GM23338 (cell line): ENCODE results near the gene KAZALD1. TPM values are rescaled to one million over a fixed set of nuclear protein-coding genes. Genes with fewer than 3 reads are reported as not detected.
A peak's percentile ranks its signal among the peaks of the same experiment; 100 is the strongest.

Source experiments
- ATAC-seq: fragments of 200-7000 bp; cut with Tn5 transposase; 3 replicates; pipeline ENCODE4 v1.9.1; 2020
- DNase-seq: peaks from one replicate; pipeline ENCODE4 v3.0.0-alpha.2; 2015; ENCODE audit warnings: low spot score
- H2AFZ ChIP-seq: fragments of 200-600 bp; sonication (generic); 2 replicates; pipeline ENCODE4 v1.8.0; 2016; ENCODE audit warnings: antibody characterized with exemption, mild to moderate bottlenecking, moderate library complexity
- H3F3A ChIP-seq: fragments of 200-600 bp; sonication (generic); replicated peaks from 2 replicates; pipeline ENCODE4 v1.8.0; 2017; ENCODE audit warnings: antibody characterized with exemption, mixed run types, low read depth
- H3K27ac ChIP-seq: fragments of 200-600 bp; sonication (generic); 2 replicates; pipeline ENCODE4 v1.6.1; 2016; ENCODE audit warnings: low read depth
- H3K27me3 ChIP-seq: fragments of 200-600 bp; sonication (generic); 2 replicates; pipeline ENCODE4 v1.8.0; 2016; ENCODE audit warnings: mild to moderate bottlenecking, mixed run types, moderate library complexity; ENCODE audit not compliant: insufficient read depth
- H3K36me3 ChIP-seq: fragments of 200-600 bp; sonication (generic); 2 replicates; pipeline ENCODE4 v1.8.0; 2016; ENCODE audit warnings: mild to moderate bottlenecking; ENCODE audit not compliant: insufficient read depth
- H3K4me1 ChIP-seq: fragments of 200-600 bp; sonication (generic); 2 replicates; pipeline ENCODE4 v1.8.0; 2016; ENCODE audit warnings: mild to moderate bottlenecking, moderate library complexity; ENCODE audit not compliant: insufficient read depth
- H3K4me2 ChIP-seq: fragments of 200-600 bp; sonication (generic); 2 replicates; pipeline ENCODE4 v1.7.1; 2017; ENCODE audit warnings: mixed run types
- H3K4me3 ChIP-seq: fragments of 200-600 bp; sonication (generic); 2 replicates; pipeline ENCODE4 v1.6.1; 2016; ENCODE audit warnings: mixed run types
- H3K79me2 ChIP-seq: fragments of 200-600 bp; sonication (generic); replicated peaks from 2 replicates; pipeline ENCODE4 v1.8.0; 2017; ENCODE audit warnings: mild to moderate bottlenecking; ENCODE audit not compliant: insufficient read depth
- H3K9me2 ChIP-seq: fragments of 200-600 bp; sonication (generic); 2 replicates; pipeline ENCODE4 v1.8.0; 2017; ENCODE audit not compliant: insufficient read depth
- H4K20me1 ChIP-seq: fragments of 200-600 bp; sonication (generic); replicated peaks from 2 replicates; pipeline ENCODE4 v1.8.0; 2017; ENCODE audit warnings: mild to moderate bottlenecking; ENCODE audit not compliant: insufficient read depth
- H3K27ac Mint-ChIP-seq: 2 replicates; pipeline ENCODE4 v1.8.0; 2020; ENCODE audit warnings: inconsistent platforms, mild to moderate bottlenecking, moderate library complexity, mixed read lengths
- H3K27me3 Mint-ChIP-seq: 3 replicates; pipeline ENCODE4 v1.8.0; 2022; ENCODE audit warnings: low read depth, mild to moderate bottlenecking, moderate library complexity, mixed read lengths, inconsistent platforms; ENCODE audit not compliant: insufficient read depth, poor library complexity
- H3K36me3 Mint-ChIP-seq: 3 replicates; pipeline ENCODE4 v1.8.0; 2021; ENCODE audit warnings: low read depth, mild to moderate bottlenecking, inconsistent platforms, moderate library complexity, mixed read lengths
- H3K4me1 Mint-ChIP-seq: 3 replicates; pipeline ENCODE4 v1.8.0; 2020; ENCODE audit warnings: mild to moderate bottlenecking, inconsistent platforms, mixed read lengths
- H3K4me3 Mint-ChIP-seq: 3 replicates; pipeline ENCODE4 v1.8.0; 2021; ENCODE audit warnings: moderate library complexity, mild to moderate bottlenecking, inconsistent platforms, mixed read lengths
- H3K9me3 Mint-ChIP-seq: 3 replicates; pipeline ENCODE4 v1.8.0; 2020; ENCODE audit warnings: moderate library complexity, mild to moderate bottlenecking, inconsistent platforms, mixed read lengths
- NANOG ChIP-seq: IDR thresholded peaks from 2 replicates; pipeline ENCODE4 v1.6.1; 2016; ENCODE audit warnings: antibody characterized with exemption, borderline replicate concordance
- POLR2AphosphoS5 ChIP-seq: IDR thresholded peaks from 2 replicates; pipeline ENCODE4 v1.6.1; 2016; ENCODE audit warnings: antibody characterized with exemption, low read depth
- STAT1 ChIP-seq: IDR thresholded peaks from one replicate; pipeline ENCODE4 v1.6.1; 2016; ENCODE audit warnings: antibody characterized with exemption; ENCODE audit not compliant: unreplicated experiment
- ZNF331 ChIP-seq: fragments of 250-450 bp; sonication (Bioruptor Pico); IDR thresholded peaks from 2 replicates; pipeline ENCODE4 v1.5.0; 2020; ENCODE audit warnings: low read depth, mild to moderate bottlenecking, moderate library complexity
- polyA plus RNA-seq: library from polyadenylated mRNA; unstranded; fragments of >200 nt; fragmentation: Nextera tagmentation; extraction: Ambion mirVana; gene quantifications from 2 replicates; pipeline ENCODE4 v1.2.1, GENCODE V29; 2016
- total RNA-seq: library from RNA; depleted of rRNA; stranded (reverse); fragments of >200 nt; shearing (Covaris generic); gene quantifications from 2 replicates; pipeline ENCODE4 v1.2.3, GENCODE V29; 2014
- TF ChIP-seq, protein P1 (sequence below): IDR thresholded peaks from one replicate; pipeline ENCODE4 v1.6.1; 2018; ENCODE audit warnings: antibody characterized with exemption; ENCODE audit not compliant: unreplicated experiment
- TF ChIP-seq, protein P2 (sequence below): fragments of 250-450 bp; sonication (Bioruptor Pico); IDR thresholded peaks from 2 replicates; pipeline ENCODE4 v1.5.0; 2020; ENCODE audit warnings: mild to moderate bottlenecking, moderate library complexity

The KAZALD1 gene
- total and polyA plus RNA-seq, 2 experiments from 2014 or later, result 0.27 to 1.3 TPM

- peak; percentile 95 for DNase-seq
- Histone ChIP-seq H4K20me1 (peaks cover 24% of the 10 kb centered on the region), H3K4me3 (peak overlapping the region; percentile 87), H3K9me2 (no peaks in the 10 kb centered on the region), H2AFZ (peak overlapping the region; percentile 99), H3K4me2 (peak overlapping the region; percentile 93), H3K79me2 (peaks cover 17% of the 10 kb centered on the region; the same call in 1 of the 2 replicates), H3F3A (peaks cover 21% of the 10 kb centered on the region; the same call in 1 of the 2 replicates), H3K4me1 (peaks cover 35% of the 10 kb centered on the region), H3K27me3 (peaks cover 54% of the 10 kb centered on the region), H3K27ac (peak overlapping the region; percentile 88), H3K36me3 (no peaks in the 10 kb centered on the region)
- no peak for TF ChIP-seq NANOG
- TF ChIP-seq ZNF331 (CRISPR knock-in tag), result no peak
- no peak for TF ChIP-seq STAT1
- TF ChIP-seq, protein P1, sequence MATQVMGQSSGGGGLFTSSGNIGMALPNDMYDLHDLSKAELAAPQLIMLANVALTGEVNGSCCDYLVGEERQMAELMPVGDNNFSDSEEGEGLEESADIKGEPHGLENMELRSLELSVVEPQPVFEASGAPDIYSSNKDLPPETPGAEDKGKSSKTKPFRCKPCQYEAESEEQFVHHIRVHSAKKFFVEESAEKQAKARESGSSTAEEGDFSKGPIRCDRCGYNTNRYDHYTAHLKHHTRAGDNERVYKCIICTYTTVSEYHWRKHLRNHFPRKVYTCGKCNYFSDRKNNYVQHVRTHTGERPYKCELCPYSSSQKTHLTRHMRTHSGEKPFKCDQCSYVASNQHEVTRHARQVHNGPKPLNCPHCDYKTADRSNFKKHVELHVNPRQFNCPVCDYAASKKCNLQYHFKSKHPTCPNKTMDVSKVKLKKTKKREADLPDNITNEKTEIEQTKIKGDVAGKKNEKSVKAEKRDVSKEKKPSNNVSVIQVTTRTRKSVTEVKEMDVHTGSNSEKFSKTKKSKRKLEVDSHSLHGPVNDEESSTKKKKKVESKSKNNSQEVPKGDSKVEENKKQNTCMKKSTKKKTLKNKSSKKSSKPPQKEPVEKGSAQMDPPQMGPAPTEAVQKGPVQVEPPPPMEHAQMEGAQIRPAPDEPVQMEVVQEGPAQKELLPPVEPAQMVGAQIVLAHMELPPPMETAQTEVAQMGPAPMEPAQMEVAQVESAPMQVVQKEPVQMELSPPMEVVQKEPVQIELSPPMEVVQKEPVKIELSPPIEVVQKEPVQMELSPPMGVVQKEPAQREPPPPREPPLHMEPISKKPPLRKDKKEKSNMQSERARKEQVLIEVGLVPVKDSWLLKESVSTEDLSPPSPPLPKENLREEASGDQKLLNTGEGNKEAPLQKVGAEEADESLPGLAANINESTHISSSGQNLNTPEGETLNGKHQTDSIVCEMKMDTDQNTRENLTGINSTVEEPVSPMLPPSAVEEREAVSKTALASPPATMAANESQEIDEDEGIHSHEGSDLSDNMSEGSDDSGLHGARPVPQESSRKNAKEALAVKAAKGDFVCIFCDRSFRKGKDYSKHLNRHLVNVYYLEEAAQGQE, result no peak
- TF ChIP-seq, protein P2, sequence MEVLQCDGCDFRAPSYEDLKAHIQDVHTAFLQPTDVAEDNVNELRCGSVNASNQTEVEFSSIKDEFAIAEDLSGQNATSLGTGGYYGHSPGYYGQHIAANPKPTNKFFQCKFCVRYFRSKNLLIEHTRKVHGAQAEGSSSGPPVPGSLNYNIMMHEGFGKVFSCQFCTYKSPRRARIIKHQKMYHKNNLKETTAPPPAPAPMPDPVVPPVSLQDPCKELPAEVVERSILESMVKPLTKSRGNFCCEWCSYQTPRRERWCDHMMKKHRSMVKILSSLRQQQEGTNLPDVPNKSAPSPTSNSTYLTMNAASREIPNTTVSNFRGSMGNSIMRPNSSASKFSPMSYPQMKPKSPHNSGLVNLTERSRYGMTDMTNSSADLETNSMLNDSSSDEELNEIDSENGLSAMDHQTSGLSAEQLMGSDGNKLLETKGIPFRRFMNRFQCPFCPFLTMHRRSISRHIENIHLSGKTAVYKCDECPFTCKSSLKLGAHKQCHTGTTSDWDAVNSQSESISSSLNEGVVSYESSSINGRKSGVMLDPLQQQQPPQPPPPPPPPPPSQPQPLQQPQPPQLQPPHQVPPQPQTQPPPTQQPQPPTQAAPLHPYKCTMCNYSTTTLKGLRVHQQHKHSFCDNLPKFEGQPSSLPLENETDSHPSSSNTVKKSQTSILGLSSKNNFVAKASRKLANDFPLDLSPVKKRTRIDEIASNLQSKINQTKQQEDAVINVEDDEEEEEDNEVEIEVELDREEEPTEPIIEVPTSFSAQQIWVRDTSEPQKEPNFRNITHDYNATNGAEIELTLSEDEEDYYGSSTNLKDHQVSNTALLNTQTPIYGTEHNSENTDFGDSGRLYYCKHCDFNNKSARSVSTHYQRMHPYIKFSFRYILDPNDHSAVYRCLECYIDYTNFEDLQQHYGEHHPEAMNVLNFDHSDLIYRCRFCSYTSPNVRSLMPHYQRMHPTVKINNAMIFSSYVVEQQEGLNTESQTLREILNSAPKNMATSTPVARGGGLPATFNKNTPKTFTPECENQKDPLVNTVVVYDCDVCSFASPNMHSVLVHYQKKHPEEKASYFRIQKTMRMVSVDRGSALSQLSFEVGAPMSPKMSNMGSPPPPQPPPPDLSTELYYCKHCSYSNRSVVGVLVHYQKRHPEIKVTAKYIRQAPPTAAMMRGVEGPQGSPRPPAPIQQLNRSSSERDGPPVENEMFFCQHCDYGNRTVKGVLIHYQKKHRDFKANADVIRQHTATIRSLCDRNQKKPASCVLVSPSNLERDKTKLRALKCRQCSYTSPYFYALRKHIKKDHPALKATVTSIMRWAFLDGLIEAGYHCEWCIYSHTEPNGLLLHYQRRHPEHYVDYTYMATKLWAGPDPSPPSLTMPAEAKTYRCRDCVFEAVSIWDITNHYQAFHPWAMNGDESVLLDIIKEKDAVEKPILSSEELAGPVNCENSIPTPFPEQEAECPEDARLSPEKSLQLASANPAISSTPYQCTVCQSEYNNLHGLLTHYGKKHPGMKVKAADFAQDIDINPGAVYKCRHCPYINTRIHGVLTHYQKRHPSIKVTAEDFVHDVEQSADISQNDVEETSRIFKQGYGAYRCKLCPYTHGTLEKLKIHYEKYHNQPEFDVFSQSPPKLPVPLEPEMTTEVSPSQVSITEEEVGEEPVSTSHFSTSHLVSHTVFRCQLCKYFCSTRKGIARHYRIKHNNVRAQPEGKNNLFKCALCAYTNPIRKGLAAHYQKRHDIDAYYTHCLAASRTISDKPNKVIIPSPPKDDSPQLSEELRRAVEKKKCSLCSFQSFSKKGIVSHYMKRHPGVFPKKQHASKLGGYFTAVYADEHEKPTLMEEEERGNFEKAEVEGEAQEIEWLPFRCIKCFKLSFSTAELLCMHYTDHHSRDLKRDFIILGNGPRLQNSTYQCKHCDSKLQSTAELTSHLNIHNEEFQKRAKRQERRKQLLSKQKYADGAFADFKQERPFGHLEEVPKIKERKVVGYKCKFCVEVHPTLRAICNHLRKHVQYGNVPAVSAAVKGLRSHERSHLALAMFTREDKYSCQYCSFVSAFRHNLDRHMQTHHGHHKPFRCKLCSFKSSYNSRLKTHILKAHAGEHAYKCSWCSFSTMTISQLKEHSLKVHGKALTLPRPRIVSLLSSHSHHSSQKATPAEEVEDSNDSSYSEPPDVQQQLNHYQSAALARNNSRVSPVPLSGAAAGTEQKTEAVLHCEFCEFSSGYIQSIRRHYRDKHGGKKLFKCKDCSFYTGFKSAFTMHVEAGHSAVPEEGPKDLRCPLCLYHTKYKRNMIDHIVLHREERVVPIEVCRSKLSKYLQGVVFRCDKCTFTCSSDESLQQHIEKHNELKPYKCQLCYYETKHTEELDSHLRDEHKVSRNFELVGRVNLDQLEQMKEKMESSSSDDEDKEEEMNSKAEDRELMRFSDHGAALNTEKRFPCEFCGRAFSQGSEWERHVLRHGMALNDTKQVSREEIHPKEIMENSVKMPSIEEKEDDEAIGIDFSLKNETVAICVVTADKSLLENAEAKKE, result no peak
- peak; percentile 42 for TF ChIP-seq POLR2AphosphoS5
- no peaks in the 10 kb centered on the region for H3K36me3 Mint-ChIP-seq
- peaks cover 37% of the 10 kb centered on the region for H3K4me1 Mint-ChIP-seq
- H3K9me3 Mint-ChIP-seq, result 0 out of 3 replicates have a peak, but pooled peaks cover 2% of the 10 kb centered on the region
- peak overlapping the region; percentile 99 for H3K27ac Mint-ChIP-seq
- peak overlapping the region; percentile 86 for H3K4me3 Mint-ChIP-seq
- ATAC-seq, result peak; percentile 58
- H3K27me3 Mint-ChIP-seq, result peaks cover 59% of the 10 kb centered on the region
These were observed 702 bp upstream of the KAZALD1 start for GRCh38 chr10:101060951-101061623.
